A549 (cell line): ENCODE results near the gene SERBP1. TPM values are rescaled to one million over a fixed set of nuclear protein-coding genes. Genes with fewer than 3 reads are reported as not detected.

Experiments
- ATAC-seq, 2 experiments: fragments of 200-7000 bp in 1 of 2; fragments of >200 bp in 1 of 2; cut with Nextera tagmentation in 1 of 2; cut with Tn5 transposase in 1 of 2; 3 replicates each; pipeline versions ENCODE4 v1.8.0 to v1.9.1; 2018 to 2020; ENCODE audit warnings: mild to moderate bottlenecking in 1 of 2, moderate library complexity in 1 of 2
- CTCF ChIA-PET: fragments of 300-600 bp; sonication (Branson Sonifier 250); formaldehyde crosslinking; extraction: SDS; loops from one replicate; lab custom pipeline; 2021; ENCODE audit warnings: antibody characterized with exemption, inconsistent platforms; lab: Yijun Ruan, JAX
- POLR2A ChIA-PET: fragments of 350-600 bp; formaldehyde crosslinking; extraction: SDS; loops from one replicate; lab custom pipeline; 2021; ENCODE audit warnings: antibody characterized with exemption, inconsistent platforms; lab: Yijun Ruan, JAX
- DNase-seq, 2 experiments: peaks; one replicate each; pipeline versions ENCODE4 v3.0.0 to v3.0.0-alpha.2; 2011 to 2016; ENCODE audit warnings: low read depth in 1 of 2, low spot score in 1 of 2
- FAIRE-seq: peaks from 2 replicates; lab custom pipeline; 2011; peaks lifted over from hg19 to GRCh38; lab: Jason Lieb, UNC
- H3K27ac ChIP-seq, 2 experiments: fragments of >200 bp; sonication (Bioruptor Twin); formaldehyde crosslinking; 3 replicates each; pipeline ENCODE4 v1.5.1; 2016 to 2017
- H3K4me1 ChIP-seq: fragments of >200 bp; sonication (Bioruptor Twin); formaldehyde crosslinking; 3 replicates; pipeline ENCODE4 v1.6.1; 2016
- H3K4me2 ChIP-seq: fragments of >200 bp; sonication (Bioruptor Twin); formaldehyde crosslinking; 3 replicates; pipeline ENCODE4 v1.6.1; 2016
- H3K4me3 ChIP-seq: fragments of >200 bp; sonication (Bioruptor Twin); formaldehyde crosslinking; 3 replicates; pipeline ENCODE4 v1.5.1; 2016
- H3K9me3 ChIP-seq: fragments of >200 bp; sonication (Bioruptor Twin); formaldehyde crosslinking; 3 replicates; pipeline ENCODE4 v1.6.1; 2016
- CBX2 ChIP-seq: fragments of 200-600 bp; sonication (generic); IDR thresholded peaks from 2 replicates; pipeline ENCODE4 v1.6.1; 2016; ENCODE audit warnings: low read depth, mild to moderate bottlenecking, borderline replicate concordance
- CHD2 ChIP-seq: fragments of 150-350 bp; IDR thresholded peaks from 2 replicates; pipeline ENCODE4 v1.6.1; 2014; ENCODE audit warnings: low read length; ENCODE audit not compliant: partially characterized antibody
- CHD4 ChIP-seq: fragments of 200-600 bp; sonication (generic); IDR thresholded peaks from 2 replicates; pipeline ENCODE4 v1.6.1; 2016; ENCODE audit warnings: antibody characterized with exemption, mild to moderate bottlenecking, borderline replicate concordance
- FOSB ChIP-seq: fragments of 250-450 bp; sonication (Bioruptor Pico); IDR thresholded peaks from 2 replicates; pipeline ENCODE4 v1.5.0; 2020; ENCODE audit warnings: mild to moderate bottlenecking, moderate library complexity
- JUN ChIP-seq, 2 experiments: fragments of >200 bp; sonication (Bioruptor Twin); formaldehyde crosslinking; IDR thresholded peaks; 2 replicates in 1 of 2; 3 replicates in 1 of 2; pipeline ENCODE4 v1.6.1; 2016 to 2017
- KDM5A ChIP-seq: fragments of 200-600 bp; sonication (generic); IDR thresholded peaks from 2 replicates; pipeline ENCODE4 v1.6.1; 2016; ENCODE audit warnings: antibody characterized with exemption, mild to moderate bottlenecking
- MYC ChIP-seq: IDR thresholded peaks from 2 replicates; pipeline ENCODE4 v1.6.1; 2012; ENCODE audit warnings: mild to moderate bottlenecking, inconsistent platforms, low read length, improper control_type of control experiment, borderline replicate concordance
- NPAS2 ChIP-seq: fragments of 250-450 bp; sonication (Bioruptor Pico); IDR thresholded peaks from 2 replicates; pipeline ENCODE4 v1.8.0; 2022; ENCODE audit warnings: mild to moderate bottlenecking, moderate library complexity, borderline replicate concordance
- RCOR1 ChIP-seq: fragments of 150-350 bp; IDR thresholded peaks from 2 replicates; pipeline ENCODE4 v1.6.1; 2014; ENCODE audit warnings: antibody characterized with exemption, low read length, low read depth
- RFX5 ChIP-seq: fragments of 450-650 bp; IDR thresholded peaks from 2 replicates; pipeline ENCODE4 v1.7.1; 2014; ENCODE audit warnings: antibody characterized with exemption, mild to moderate bottlenecking, moderate library complexity
- SMC3 ChIP-seq: fragments of >200 bp; sonication (Bioruptor Twin); formaldehyde crosslinking; IDR thresholded peaks from 3 replicates; pipeline ENCODE4 v1.6.1; 2018; ENCODE audit warnings: inconsistent platforms
- TP53 ChIP-seq: fragments of 250-450 bp; sonication (Bioruptor Pico); IDR thresholded peaks from 2 replicates; pipeline ENCODE4 v1.5.0; 2021; ENCODE audit warnings: mild to moderate bottlenecking, moderate library complexity
- WGBS: methylation state at CpG from one replicate; pipeline ENCODE4 v1.1.6; 2017; ENCODE audit errors: missing lambda C conversion rate; 5-methylcytosine and 5-hydroxymethylcytosine counted together
- polyA plus RNA-seq, 4 experiments: library from polyadenylated mRNA; depleted of rRNA in 3 of 4; stranded (reverse); fragments of >200 nt; fragmentation: RNase III in 1 of 4; extraction: RNeasy Plus Mini Kit Qiagen cat#74134 plus additional on column Dnase treatment in 1 of 4; gene quantifications; 2 replicates in 3 of 4; 3 replicates in 1 of 4; pipeline ENCODE4 v1.2.3, GENCODE V29; 2011 to 2017
- TF ChIP-seq, protein P1 (sequence below): fragments of 200-600 bp; sonication (generic); IDR thresholded peaks from 2 replicates; pipeline ENCODE4 v1.6.1; 2016; ENCODE audit warnings: antibody characterized with exemption, mild to moderate bottlenecking, moderate library complexity
- TF ChIP-seq, protein P2 (sequence below): fragments of >200 bp; sonication (Bioruptor Twin); formaldehyde crosslinking; IDR thresholded peaks from 3 replicates; pipeline ENCODE4 v1.5.1; 2016
- TF ChIP-seq, protein P3 (sequence below): fragments of 250-450 bp; sonication (Bioruptor Pico); IDR thresholded peaks from 2 replicates; pipeline ENCODE4 v1.5.0; 2021; ENCODE audit warnings: mild to moderate bottlenecking, moderate library complexity, borderline replicate concordance

SERBP1 gene
- polyA plus RNA-seq, 2 of the 4 experiments (the other 2 are of a cell fraction), result 237 to 333 TPM

DNA sequence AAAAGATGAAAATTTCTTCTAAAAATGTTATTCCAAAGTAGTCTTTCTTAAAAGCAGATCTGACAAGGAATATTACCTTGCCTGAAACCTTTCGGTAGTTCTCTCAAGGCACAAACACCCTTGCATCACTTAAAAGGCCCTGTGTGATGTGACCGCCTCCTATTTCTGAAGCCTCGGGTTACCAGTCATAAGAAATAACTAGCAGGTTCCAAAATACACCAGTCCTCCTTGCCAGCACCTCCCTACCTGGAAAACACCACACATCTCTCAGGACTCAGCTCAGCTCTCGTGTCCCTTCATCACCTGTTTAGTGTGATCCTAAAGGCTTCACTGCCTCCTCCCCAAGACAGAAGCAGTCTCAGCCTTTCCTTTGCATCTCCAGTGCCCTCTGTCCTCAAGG, 35.7 kb downstream of the SERBP1 start:
- ChIA-PET CTCF (interaction anchor here (0.7 kb wide), 1 partner anchor 15 kb away, joined by 3 read pairs; no protein-coding TSS in a partner anchor), POLR2A (interaction anchor here (1.0 kb wide), 1 partner anchor 39 kb away, joined by 3 read pairs; no protein-coding TSS in a partner anchor)

DNA sequence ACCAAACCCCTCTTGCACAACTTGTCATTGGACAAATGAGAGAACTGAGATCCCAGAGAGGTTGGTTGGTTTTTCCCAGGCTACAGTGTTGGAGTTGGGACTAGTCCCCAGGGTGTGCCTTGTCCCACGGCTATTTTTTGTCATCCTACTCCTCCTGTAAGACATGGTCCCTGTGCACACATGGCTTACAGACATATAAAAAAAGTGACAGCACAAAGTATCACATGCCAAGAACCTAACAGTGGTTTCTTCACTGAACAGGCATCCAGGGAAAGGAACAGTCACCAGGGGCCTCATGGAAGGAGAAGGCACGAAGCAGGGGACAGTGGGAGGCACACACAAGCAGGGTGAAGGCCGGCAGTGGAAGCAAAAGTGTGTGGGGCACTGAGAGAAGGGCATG, 36.5 kb downstream of the SERBP1 start:
- 90% methylated on average over 3 of the region's 3 CpGs for WGBS
- Histone ChIP-seq H3K4me2 (no peak overlapping the region), H3K9me3 (no peaks in the 10 kb centered on the region), H3K27ac (no peak overlapping the region), H3K4me3 (no peak overlapping the region), H3K4me1 (no peaks in the 10 kb centered on the region)
- FAIRE-seq, result no peak
- TF ChIP-seq CBX2, result no peak
- no peak for TF ChIP-seq CHD2
- TF ChIP-seq NPAS2 (CRISPR knock-in tag), result no peak
- no peak for ATAC-seq
- POLR2A ChIA-PET, result interaction anchor here (1.0 kb wide), 1 partner anchor 40 kb away, joined by 3 read pairs; no protein-coding TSS in a partner anchor
- CTCF ChIA-PET, result interaction anchor here (0.7 kb wide), 1 partner anchor 14 kb away, joined by 3 read pairs; no protein-coding TSS in a partner anchor
- DNase-seq, result no peak

More for the DNA sequence above, 35.7 kb downstream of the SERBP1 start:
- TF ChIP-seq FOSB (CRISPR knock-in tag), result no peak
- TF ChIP-seq, protein P1, sequence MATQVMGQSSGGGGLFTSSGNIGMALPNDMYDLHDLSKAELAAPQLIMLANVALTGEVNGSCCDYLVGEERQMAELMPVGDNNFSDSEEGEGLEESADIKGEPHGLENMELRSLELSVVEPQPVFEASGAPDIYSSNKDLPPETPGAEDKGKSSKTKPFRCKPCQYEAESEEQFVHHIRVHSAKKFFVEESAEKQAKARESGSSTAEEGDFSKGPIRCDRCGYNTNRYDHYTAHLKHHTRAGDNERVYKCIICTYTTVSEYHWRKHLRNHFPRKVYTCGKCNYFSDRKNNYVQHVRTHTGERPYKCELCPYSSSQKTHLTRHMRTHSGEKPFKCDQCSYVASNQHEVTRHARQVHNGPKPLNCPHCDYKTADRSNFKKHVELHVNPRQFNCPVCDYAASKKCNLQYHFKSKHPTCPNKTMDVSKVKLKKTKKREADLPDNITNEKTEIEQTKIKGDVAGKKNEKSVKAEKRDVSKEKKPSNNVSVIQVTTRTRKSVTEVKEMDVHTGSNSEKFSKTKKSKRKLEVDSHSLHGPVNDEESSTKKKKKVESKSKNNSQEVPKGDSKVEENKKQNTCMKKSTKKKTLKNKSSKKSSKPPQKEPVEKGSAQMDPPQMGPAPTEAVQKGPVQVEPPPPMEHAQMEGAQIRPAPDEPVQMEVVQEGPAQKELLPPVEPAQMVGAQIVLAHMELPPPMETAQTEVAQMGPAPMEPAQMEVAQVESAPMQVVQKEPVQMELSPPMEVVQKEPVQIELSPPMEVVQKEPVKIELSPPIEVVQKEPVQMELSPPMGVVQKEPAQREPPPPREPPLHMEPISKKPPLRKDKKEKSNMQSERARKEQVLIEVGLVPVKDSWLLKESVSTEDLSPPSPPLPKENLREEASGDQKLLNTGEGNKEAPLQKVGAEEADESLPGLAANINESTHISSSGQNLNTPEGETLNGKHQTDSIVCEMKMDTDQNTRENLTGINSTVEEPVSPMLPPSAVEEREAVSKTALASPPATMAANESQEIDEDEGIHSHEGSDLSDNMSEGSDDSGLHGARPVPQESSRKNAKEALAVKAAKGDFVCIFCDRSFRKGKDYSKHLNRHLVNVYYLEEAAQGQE, result no peak
- no peak for TF ChIP-seq SMC3
- Histone ChIP-seq H3K4me1 (no peaks in the 10 kb centered on the region), H3K4me3 (no peak overlapping the region), H3K4me2 (no peak overlapping the region), H3K27ac (no peak overlapping the region), H3K9me3 (no peaks in the 10 kb centered on the region)
- WGBS, result 96% methylated on average over 4 of the region's 4 CpGs
- ATAC-seq, result no peak
- FAIRE-seq, result no peak
- no peak for DNase-seq

DNA sequence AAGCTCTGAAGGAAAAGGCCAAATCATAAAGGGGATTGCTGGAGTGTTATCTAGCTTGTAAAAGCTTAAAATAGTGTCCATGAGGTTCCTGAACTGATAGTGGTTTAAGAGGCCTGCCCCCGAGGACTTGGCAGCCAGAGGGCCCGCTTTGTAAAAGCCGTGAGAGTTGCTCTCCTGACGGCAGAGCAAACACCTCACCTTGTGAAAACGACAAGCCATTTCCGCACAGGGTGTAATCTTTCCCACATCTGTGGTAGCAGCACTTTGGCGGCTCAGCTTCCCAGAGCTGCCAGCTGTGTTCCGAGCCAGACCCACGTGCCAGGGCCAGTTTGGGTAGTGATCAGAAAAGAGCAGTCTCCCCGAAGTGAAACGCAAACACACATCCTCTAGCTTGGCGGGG, 37.0 kb downstream of the SERBP1 start:
- no peak overlapping the region for H3K27ac ChIP-seq
- H3K4me1 ChIP-seq, result no peaks in the 10 kb centered on the region
- no peak for TF ChIP-seq RFX5
- TF ChIP-seq, protein P2, sequence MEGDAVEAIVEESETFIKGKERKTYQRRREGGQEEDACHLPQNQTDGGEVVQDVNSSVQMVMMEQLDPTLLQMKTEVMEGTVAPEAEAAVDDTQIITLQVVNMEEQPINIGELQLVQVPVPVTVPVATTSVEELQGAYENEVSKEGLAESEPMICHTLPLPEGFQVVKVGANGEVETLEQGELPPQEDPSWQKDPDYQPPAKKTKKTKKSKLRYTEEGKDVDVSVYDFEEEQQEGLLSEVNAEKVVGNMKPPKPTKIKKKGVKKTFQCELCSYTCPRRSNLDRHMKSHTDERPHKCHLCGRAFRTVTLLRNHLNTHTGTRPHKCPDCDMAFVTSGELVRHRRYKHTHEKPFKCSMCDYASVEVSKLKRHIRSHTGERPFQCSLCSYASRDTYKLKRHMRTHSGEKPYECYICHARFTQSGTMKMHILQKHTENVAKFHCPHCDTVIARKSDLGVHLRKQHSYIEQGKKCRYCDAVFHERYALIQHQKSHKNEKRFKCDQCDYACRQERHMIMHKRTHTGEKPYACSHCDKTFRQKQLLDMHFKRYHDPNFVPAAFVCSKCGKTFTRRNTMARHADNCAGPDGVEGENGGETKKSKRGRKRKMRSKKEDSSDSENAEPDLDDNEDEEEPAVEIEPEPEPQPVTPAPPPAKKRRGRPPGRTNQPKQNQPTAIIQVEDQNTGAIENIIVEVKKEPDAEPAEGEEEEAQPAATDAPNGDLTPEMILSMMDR, result no peak
- TF ChIP-seq JUN (IDR thresholded peaks at IDR 0.05), result no peak
- TF ChIP-seq RCOR1, result no peak
- TF ChIP-seq KDM5A, result no peak
- TF ChIP-seq, protein P3, sequence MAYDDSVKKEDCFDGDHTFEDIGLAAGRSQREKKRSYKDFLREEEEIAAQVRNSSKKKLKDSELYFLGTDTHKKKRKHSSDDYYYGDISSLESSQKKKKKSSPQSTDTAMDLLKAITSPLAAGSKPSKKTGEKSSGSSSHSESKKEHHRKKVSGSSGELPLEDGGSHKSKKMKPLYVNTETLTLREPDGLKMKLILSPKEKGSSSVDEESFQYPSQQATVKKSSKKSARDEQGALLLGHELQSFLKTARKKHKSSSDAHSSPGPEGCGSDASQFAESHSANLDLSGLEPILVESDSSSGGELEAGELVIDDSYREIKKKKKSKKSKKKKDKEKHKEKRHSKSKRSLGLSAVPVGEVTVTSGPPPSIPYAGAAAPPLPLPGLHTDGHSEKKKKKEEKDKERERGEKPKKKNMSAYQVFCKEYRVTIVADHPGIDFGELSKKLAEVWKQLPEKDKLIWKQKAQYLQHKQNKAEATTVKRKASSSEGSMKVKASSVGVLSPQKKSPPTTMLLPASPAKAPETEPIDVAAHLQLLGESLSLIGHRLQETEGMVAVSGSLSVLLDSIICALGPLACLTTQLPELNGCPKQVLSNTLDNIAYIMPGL, result no peak
- no peak for TF ChIP-seq MYC
- no peak for TF ChIP-seq CHD4
- no peak for TF ChIP-seq TP53 (CRISPR knock-in tag)
- H3K9me3 ChIP-seq, result no peaks in the 10 kb centered on the region
- ATAC-seq (no peak), FAIRE-seq (no peak), DNase-seq (no peak)
- H3K4me3 ChIP-seq, result no peak overlapping the region
- H3K4me2 ChIP-seq, result no peak overlapping the region
- POLR2A ChIA-PET, result no interaction called here
- CTCF ChIA-PET, result no interaction called here
- WGBS, result 90% methylated on average over 4 of the region's 12 CpGs
